HepG2 (cell line): ENCODE results near the gene PTPRD. TPM values are rescaled to one million over a fixed set of nuclear protein-coding genes. Genes with fewer than 3 reads are reported as not detected.

ENCODE experiments used
- ATAC-seq: fragments of 200-7000 bp; cut with Tn5 transposase; 3 replicates; pipeline ENCODE4 v1.9.1; 2020; ENCODE audit warnings: mild to moderate bottlenecking, moderate library complexity
- BruUV-seq: library from RNA; stranded (reverse); fragments of 400-500 nt; replicated peaks from 2 replicates; lab custom pipeline; 2021; lab: Mats Ljungman, UMichigan
- CTCF ChIA-PET: fragments of 300-600 bp; formaldehyde crosslinking; extraction: SDS; loops from one replicate; lab custom pipeline; 2021; ENCODE audit warnings: low total read pairs, inconsistent platforms, low intra/inter-chr PET ratio; lab: Yijun Ruan, JAX
- POLR2A ChIA-PET: fragments of 350-600 bp; sonication (Branson Sonifier 250); formaldehyde crosslinking; loops from one replicate; lab custom pipeline; 2020; ENCODE audit warnings: antibody characterized with exemption, inconsistent platforms; lab: Yijun Ruan, JAX
- DNase-seq: peaks from one replicate; pipeline ENCODE4 v3.0.0-alpha.2; 2015; ENCODE audit warnings: low spot score
- FAIRE-seq: peaks from 3 replicates; lab custom pipeline; 2011; peaks lifted over from hg19 to GRCh38; lab: Jason Lieb, UNC
- H2AFZ ChIP-seq: one replicate; pipeline ENCODE4 v1.6.1; 2011; ENCODE audit warnings: low read length, inconsistent platforms
- H3K27ac ChIP-seq: fragments of 300-600 bp; 3 replicates; pipeline ENCODE4 v1.8.0; 2011; ENCODE audit warnings: mixed run types, mild to moderate bottlenecking, mixed read lengths, low read length, inconsistent platforms; ENCODE audit not compliant: insufficient read depth; ENCODE audit errors: extremely low read length
- H3K27me3 ChIP-seq, 2 experiments: fragments of 200-600 bp in 1 of 2; 2 replicates in 1 of 2; 3 replicates in 1 of 2; pipeline versions ENCODE4 v1.6.0 to v1.8.0; 2011; ENCODE audit warnings: low read length in 2 of 2, mild to moderate bottlenecking in 2 of 2, moderate library complexity in 2 of 2, inconsistent platforms in 1 of 2; ENCODE audit not compliant: insufficient read depth in 2 of 2, control insufficient read depth in 1 of 2
- H3K36me3 ChIP-seq, 2 experiments: fragments of 200-600 bp in 1 of 2; replicated peaks in 1 of 2; 2 replicates in 1 of 2; 3 replicates in 1 of 2; pipeline versions ENCODE4 v1.5.1 to v1.8.0; 2011; ENCODE audit warnings: low read length in 2 of 2, inconsistent platforms in 1 of 2; ENCODE audit not compliant: insufficient read depth in 2 of 2, control insufficient read depth in 1 of 2
- H3K4me1 ChIP-seq: 2 replicates; pipeline ENCODE4 v1.5.1; 2012; ENCODE audit warnings: low read length, inconsistent platforms; ENCODE audit not compliant: insufficient read depth
- H3K4me2 ChIP-seq: 2 replicates; pipeline ENCODE4 v1.6.0; 2011; ENCODE audit warnings: low read depth, low read length, inconsistent platforms
- H3K4me3 ChIP-seq, 3 experiments: fragments of 200-600 bp in 1 of 3; sonication (generic), shearing (Covaris generic) in 1 of 3; replicated peaks in 1 of 3; 2 replicates each; pipeline ENCODE4 v1.5.1; 2011 to 2016; ENCODE audit warnings: low read length in 3 of 3, inconsistent platforms in 2 of 3, low read depth in 2 of 3, mild to moderate bottlenecking in 2 of 3, control low read depth in 1 of 3, mixed read lengths in 1 of 3; ENCODE audit not compliant: insufficient read depth in 1 of 3
- H3K79me2 ChIP-seq: one replicate; pipeline ENCODE4 v1.6.1; 2011; ENCODE audit warnings: low read length, inconsistent platforms; ENCODE audit not compliant: insufficient read depth
- H3K9ac ChIP-seq: 2 replicates; pipeline ENCODE4 v1.6.0; 2011; ENCODE audit warnings: mild to moderate bottlenecking, low read depth, low read length, inconsistent platforms; ENCODE audit not compliant: insufficient read depth
- H3K9me3 ChIP-seq: 2 replicates; pipeline ENCODE4 v1.5.1; 2012; ENCODE audit warnings: mild to moderate bottlenecking, low read length
- H4K20me1 ChIP-seq: 2 replicates; pipeline ENCODE4 v1.6.0; 2011; ENCODE audit warnings: inconsistent platforms, mild to moderate bottlenecking, low read length, moderate library complexity; ENCODE audit not compliant: insufficient read depth
- CBX5 ChIP-seq: sonication (generic); formaldehyde crosslinking; IDR thresholded peaks from 2 replicates; pipeline ENCODE4 v1.4.0; 2020; ENCODE audit warnings: missing genetic modification reagents, borderline replicate concordance
- FOXK1 ChIP-seq: sonication (generic); formaldehyde crosslinking; IDR thresholded peaks from 2 replicates; pipeline ENCODE4 v1.4.0; 2020; ENCODE audit warnings: low read depth, missing genetic modification reagents, borderline replicate concordance
- FOXP1 ChIP-seq, 2 experiments: fragments of 450-650 bp in 1 of 2; IDR thresholded peaks; 2 replicates each; pipeline ENCODE4 v1.6.1; 2017 to 2018; ENCODE audit warnings: antibody characterized with exemption in 1 of 2
- GZF1 ChIP-seq: sonication (generic); formaldehyde crosslinking; IDR thresholded peaks from 2 replicates; pipeline ENCODE4 v1.5.1; 2020; ENCODE audit warnings: mild to moderate bottlenecking, missing genetic modification reagents
- PCBP1 ChIP-seq: fragments of 200-400 bp; formaldehyde crosslinking; IDR thresholded peaks from 2 replicates; pipeline ENCODE4 v1.6.1; 2017; ENCODE audit warnings: mild to moderate bottlenecking, low read depth, low read length, borderline replicate concordance
- POLR2A ChIP-seq, 2 experiments: IDR thresholded peaks; 2 replicates each; pipeline ENCODE4 v1.6.1; 2011; ENCODE audit warnings: low read depth in 2 of 2, low read length in 2 of 2, mild to moderate bottlenecking in 1 of 2, moderate library complexity in 1 of 2; ENCODE audit not compliant: insufficient read depth in 1 of 2
- TOE1 ChIP-seq: sonication (generic); formaldehyde crosslinking; IDR thresholded peaks from 2 replicates; pipeline ENCODE4 v1.4.0; 2020; ENCODE audit warnings: mild to moderate bottlenecking, missing genetic modification reagents
- ZNF33A ChIP-seq: sonication (generic); formaldehyde crosslinking; IDR thresholded peaks from 2 replicates; pipeline ENCODE4 v1.5.1; 2020; ENCODE audit warnings: missing genetic modification reagents, mild to moderate bottlenecking, moderate library complexity, borderline replicate concordance
- WGBS: methylation state at CpG from one replicate; pipeline ENCODE4 v1.1.6; 2017; ENCODE audit warnings: low lambda C conversion rate; 5-methylcytosine and 5-hydroxymethylcytosine counted together
- in situ Hi-C: cut with HindIII; loops from 2 replicates; pipeline ENCODE4 v1.10.0; 2017; ENCODE audit warnings: low pct_unique_long_range_greater_than_20kb; ENCODE audit not compliant: extremely low pct_ligation_motif_present
- intact Hi-C: fragments of 100-400 bp; cut with micrococcal nuclease; formaldehyde crosslinking; loops from one replicate; pipeline ENCODE4 v1.10.0; 2022; ENCODE audit not compliant: unreplicated experiment
- polyA plus RNA-seq, 8 experiments: library from polyadenylated mRNA; depleted of rRNA in 3 of 8; stranded (reverse) in 7 of 8; unstranded in 1 of 8; fragments of >200 nt; fragmentation: Illumina TruSeq in 4 of 8; extraction: Trizol in 4 of 8; gene quantifications; 2 replicates each; pipeline versions ENCODE4 v1.2.1 to v1.2.3, GENCODE V29; 2011 to 2016; ENCODE audit warnings: low read depth in 4 of 8, missing spikeins in 1 of 8, mixed read lengths in 1 of 8; ENCODE audit not compliant: insufficient read depth in 1 of 8
- total RNA-seq, 5 experiments: library from RNA; depleted of rRNA; stranded (reverse); fragments of >200 nt; fragmentation: Illumina TruSeq; extraction: Trizol; gene quantifications; 2 replicates each; pipeline ENCODE4 v1.2.3, GENCODE V29; 2016; ENCODE audit warnings: low read depth in 1 of 5
- TF ChIP-seq, protein P1 (sequence below): sonication (generic); formaldehyde crosslinking; conservative IDR thresholded peaks from 2 replicates; pipeline ENCODE4 v1.4.0; 2020; ENCODE audit warnings: mild to moderate bottlenecking, missing genetic modification reagents, moderate library complexity
- TF ChIP-seq, protein P2 (sequence below): sonication (generic); formaldehyde crosslinking; IDR thresholded peaks from 2 replicates; pipeline ENCODE4 v1.4.0; 2020; ENCODE audit warnings: missing genetic modification reagents
- TF ChIP-seq, protein P3 (sequence below): sonication (generic); formaldehyde crosslinking; IDR thresholded peaks from 2 replicates; pipeline ENCODE4 v1.8.1; 2023; ENCODE audit warnings: missing genetic modification reagents, mild to moderate bottlenecking, borderline replicate concordance
- TF ChIP-seq, protein P4 (sequence below): sonication (generic); formaldehyde crosslinking; IDR thresholded peaks from 2 replicates; pipeline ENCODE4 v1.4.0; 2020; ENCODE audit warnings: mild to moderate bottlenecking, low read depth, missing genetic modification reagents
- TF ChIP-seq, protein P5 (sequence below): sonication (generic); IDR thresholded peaks from 2 replicates; pipeline ENCODE4 v1.6.1; 2016; ENCODE audit warnings: low read depth, borderline replicate concordance
- TF ChIP-seq, protein P6 (sequence below): sonication (generic); formaldehyde crosslinking; IDR thresholded peaks from 2 replicates; pipeline ENCODE4 v1.4.0; 2020; ENCODE audit warnings: missing genetic modification reagents, borderline replicate concordance

The PTPRD gene
- total and polyA plus RNA-seq, 2 of the 13 experiments (the other 11 are each of a cell fraction or from before 2014, with no cell fraction given) = 0.05 TPM; not detected in 1

DNA sequence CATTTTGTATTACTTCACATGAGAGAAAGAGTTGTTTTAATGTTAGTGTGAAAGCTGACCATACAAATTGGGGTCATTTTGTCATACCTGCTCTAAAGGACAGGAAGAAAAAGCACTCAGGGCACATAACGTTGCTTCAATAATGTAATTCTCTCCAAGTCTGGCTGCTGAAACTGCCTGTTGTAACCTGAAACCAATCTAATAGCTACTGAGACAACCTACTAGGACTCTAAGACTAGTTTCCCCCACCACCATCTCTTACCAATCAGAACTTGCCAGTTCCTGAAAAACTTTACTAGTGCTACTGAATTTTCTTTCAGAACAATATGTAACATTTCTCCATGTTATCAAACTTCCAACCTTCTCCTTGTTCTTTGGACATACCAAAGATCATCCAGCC lies 374.7 kb downstream of the PTPRD start:
- H3K9ac ChIP-seq = no peak overlapping the region
- H3K79me2 ChIP-seq = no peaks in the 10 kb centered on the region
- no peaks in the 10 kb centered on the region for H3K4me1 ChIP-seq
- FAIRE-seq (no peak), ATAC-seq (no peak), DNase-seq (no peak)
- in situ Hi-C loops (no loop called here), intact Hi-C loops (no loop called here)
- no peaks in the 10 kb centered on the region for H3K27me3 ChIP-seq
- H3K4me3 ChIP-seq = no peak overlapping the region
- WGBS = 0% methylated on average over 1 of the region's 1 CpG
- no TSS peak for BruUV-seq
- H3K4me2 ChIP-seq = no peak overlapping the region
- no peaks in the 10 kb centered on the region for H4K20me1 ChIP-seq
- no peaks in the 10 kb centered on the region for H3K9me3 ChIP-seq
- H2AFZ ChIP-seq = no peak overlapping the region
- CTCF ChIA-PET = no interaction called here
- H3K27ac ChIP-seq = no peak overlapping the region
- H3K36me3 ChIP-seq = no peaks in the 10 kb centered on the region
- POLR2A ChIA-PET = no interaction called here
- TF ChIP-seq FOXP1 (IDR thresholded peaks at IDR 0.05) (no peak), FOXP1 (CRISPR knock-in tag; IDR thresholded peaks at IDR 0.05) (no peak), CBX5 (CRISPR knock-in tag) (no peak), TOE1 (CRISPR knock-in tag) (no peak), ZNF33A (no peak), FOXK1 (CRISPR knock-in tag) (no peak), POLR2A (IDR thresholded peaks at IDR 0.05; ENCODE audit: insufficient read depth in 1 of 2, low read depth in 2 of 2, low read length in 2 of 2) (no peak), GZF1 (no peak), PCBP1 (no peak)
- TF ChIP-seq, protein P1, sequence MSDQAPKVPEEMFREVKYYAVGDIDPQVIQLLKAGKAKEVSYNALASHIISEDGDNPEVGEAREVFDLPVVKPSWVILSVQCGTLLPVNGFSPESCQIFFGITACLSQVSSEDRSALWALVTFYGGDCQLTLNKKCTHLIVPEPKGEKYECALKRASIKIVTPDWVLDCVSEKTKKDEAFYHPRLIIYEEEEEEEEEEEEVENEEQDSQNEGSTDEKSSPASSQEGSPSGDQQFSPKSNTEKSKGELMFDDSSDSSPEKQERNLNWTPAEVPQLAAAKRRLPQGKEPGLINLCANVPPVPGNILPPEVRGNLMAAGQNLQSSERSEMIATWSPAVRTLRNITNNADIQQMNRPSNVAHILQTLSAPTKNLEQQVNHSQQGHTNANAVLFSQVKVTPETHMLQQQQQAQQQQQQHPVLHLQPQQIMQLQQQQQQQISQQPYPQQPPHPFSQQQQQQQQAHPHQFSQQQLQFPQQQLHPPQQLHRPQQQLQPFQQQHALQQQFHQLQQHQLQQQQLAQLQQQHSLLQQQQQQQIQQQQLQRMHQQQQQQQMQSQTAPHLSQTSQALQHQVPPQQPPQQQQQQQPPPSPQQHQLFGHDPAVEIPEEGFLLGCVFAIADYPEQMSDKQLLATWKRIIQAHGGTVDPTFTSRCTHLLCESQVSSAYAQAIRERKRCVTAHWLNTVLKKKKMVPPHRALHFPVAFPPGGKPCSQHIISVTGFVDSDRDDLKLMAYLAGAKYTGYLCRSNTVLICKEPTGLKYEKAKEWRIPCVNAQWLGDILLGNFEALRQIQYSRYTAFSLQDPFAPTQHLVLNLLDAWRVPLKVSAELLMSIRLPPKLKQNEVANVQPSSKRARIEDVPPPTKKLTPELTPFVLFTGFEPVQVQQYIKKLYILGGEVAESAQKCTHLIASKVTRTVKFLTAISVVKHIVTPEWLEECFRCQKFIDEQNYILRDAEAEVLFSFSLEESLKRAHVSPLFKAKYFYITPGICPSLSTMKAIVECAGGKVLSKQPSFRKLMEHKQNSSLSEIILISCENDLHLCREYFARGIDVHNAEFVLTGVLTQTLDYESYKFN (CRISPR knock-in tag) = no peak
- TF ChIP-seq, protein P2, sequence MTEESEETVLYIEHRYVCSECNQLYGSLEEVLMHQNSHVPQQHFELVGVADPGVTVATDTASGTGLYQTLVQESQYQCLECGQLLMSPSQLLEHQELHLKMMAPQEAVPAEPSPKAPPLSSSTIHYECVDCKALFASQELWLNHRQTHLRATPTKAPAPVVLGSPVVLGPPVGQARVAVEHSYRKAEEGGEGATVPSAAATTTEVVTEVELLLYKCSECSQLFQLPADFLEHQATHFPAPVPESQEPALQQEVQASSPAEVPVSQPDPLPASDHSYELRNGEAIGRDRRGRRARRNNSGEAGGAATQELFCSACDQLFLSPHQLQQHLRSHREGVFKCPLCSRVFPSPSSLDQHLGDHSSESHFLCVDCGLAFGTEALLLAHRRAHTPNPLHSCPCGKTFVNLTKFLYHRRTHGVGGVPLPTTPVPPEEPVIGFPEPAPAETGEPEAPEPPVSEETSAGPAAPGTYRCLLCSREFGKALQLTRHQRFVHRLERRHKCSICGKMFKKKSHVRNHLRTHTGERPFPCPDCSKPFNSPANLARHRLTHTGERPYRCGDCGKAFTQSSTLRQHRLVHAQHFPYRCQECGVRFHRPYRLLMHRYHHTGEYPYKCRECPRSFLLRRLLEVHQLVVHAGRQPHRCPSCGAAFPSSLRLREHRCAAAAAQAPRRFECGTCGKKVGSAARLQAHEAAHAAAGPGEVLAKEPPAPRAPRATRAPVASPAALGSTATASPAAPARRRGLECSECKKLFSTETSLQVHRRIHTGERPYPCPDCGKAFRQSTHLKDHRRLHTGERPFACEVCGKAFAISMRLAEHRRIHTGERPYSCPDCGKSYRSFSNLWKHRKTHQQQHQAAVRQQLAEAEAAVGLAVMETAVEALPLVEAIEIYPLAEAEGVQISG (CRISPR knock-in tag) = no peak
- TF ChIP-seq, protein P3, sequence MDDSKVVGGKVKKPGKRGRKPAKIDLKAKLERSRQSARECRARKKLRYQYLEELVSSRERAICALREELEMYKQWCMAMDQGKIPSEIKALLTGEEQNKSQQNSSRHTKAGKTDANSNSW (CRISPR knock-in tag) = no peak
- TF ChIP-seq, protein P4, sequence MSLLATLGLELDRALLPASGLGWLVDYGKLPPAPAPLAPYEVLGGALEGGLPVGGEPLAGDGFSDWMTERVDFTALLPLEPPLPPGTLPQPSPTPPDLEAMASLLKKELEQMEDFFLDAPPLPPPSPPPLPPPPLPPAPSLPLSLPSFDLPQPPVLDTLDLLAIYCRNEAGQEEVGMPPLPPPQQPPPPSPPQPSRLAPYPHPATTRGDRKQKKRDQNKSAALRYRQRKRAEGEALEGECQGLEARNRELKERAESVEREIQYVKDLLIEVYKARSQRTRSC = no peak
- TF ChIP-seq, protein P5, sequence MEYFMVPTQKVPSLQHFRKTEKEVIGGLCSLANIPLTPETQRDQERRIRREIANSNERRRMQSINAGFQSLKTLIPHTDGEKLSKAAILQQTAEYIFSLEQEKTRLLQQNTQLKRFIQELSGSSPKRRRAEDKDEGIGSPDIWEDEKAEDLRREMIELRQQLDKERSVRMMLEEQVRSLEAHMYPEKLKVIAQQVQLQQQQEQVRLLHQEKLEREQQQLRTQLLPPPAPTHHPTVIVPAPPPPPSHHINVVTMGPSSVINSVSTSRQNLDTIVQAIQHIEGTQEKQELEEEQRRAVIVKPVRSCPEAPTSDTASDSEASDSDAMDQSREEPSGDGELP = no peak
- TF ChIP-seq, protein P6, sequence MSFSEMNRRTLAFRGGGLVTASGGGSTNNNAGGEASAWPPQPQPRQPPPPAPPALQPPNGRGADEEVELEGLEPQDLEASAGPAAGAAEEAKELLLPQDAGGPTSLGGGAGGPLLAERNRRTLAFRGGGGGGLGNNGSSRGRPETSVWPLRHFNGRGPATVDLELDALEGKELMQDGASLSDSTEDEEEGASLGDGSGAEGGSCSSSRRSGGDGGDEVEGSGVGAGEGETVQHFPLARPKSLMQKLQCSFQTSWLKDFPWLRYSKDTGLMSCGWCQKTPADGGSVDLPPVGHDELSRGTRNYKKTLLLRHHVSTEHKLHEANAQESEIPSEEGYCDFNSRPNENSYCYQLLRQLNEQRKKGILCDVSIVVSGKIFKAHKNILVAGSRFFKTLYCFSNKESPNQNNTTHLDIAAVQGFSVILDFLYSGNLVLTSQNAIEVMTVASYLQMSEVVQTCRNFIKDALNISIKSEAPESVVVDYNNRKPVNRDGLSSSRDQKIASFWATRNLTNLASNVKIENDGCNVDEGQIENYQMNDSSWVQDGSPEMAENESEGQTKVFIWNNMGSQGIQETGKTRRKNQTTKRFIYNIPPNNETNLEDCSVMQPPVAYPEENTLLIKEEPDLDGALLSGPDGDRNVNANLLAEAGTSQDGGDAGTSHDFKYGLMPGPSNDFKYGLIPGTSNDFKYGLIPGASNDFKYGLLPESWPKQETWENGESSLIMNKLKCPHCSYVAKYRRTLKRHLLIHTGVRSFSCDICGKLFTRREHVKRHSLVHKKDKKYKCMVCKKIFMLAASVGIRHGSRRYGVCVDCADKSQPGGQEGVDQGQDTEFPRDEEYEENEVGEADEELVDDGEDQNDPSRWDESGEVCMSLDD = no peak
